C4-2B (cell line): ENCODE results near the gene SMCO1.

Experiments used
- CTCF ChIP-seq: fragments of 450-650 bp; conservative IDR thresholded peaks from 2 replicates; pipeline ENCODE4 v1.5.1; 2017; ENCODE audit warnings: mild to moderate bottlenecking
- ZFX ChIP-seq: fragments of 450-650 bp; IDR thresholded peaks from 2 replicates; pipeline ENCODE4 v1.6.1; 2017

- TF ChIP-seq CTCF = no peak
- TF ChIP-seq ZFX = no peak
Observed at GRCh38 chr3:196499061-196499460, 16.1 kb downstream of the SMCO1 start.
